ENCODE measurements around the gene PWWP2A. TPM values are rescaled to one million over a fixed set of nuclear protein-coding genes. Genes with fewer than 3 reads are reported as not detected.

The PWWP2A gene
- total RNA-seq, 1 experiment from 2014 or later, result 82.4 TPM

DNA sequence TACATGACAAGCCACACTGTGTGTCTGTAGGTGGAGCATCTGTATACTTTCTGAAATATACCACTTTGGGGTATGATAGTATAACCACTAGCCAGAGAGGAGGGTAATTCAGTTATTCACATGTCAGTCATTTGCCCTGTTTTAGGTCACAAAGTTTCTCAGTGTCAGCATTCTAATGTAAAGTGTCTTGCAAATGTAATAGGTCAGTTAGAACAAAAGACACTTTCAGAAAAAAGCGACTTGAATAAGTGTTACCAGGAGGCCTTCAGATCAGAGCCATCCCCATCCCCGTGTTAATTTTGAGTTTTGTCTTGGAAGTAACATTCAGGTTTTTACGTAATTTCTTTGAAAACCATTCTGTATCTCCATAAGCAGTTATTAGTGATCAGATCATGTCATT is 76.6 kb downstream of the PWWP2A start:
- in situ Hi-C loops (cut with HindIII; ENCODE audit: low sequenced_read_pairs), result no loop called here
- no peak for DNase-seq (ENCODE audit: low spot score)

Other genes with a start within 250 kb of the PWWP2A start
- gene ADRA1B, start 203.0 kb downstream of the PWWP2A start, total RNA-seq (2014; rRNA removed; shearing (Covaris generic)), result 41.4 and 46.5 TPM in 2 replicates
- 35.6 and 47.2 TPM in 2 replicates for gene TTC1, start 110.3 kb downstream of the PWWP2A start, total RNA-seq (2014; rRNA removed; shearing (Covaris generic))
- 1.3 and 5.0 TPM in 2 replicates for gene FABP6, start 110.1 kb upstream of the PWWP2A start, total RNA-seq (2014; rRNA removed; shearing (Covaris generic))
- gene CCNJL, start 193.1 kb upstream of the PWWP2A start, total RNA-seq (2014; rRNA removed; shearing (Covaris generic)), result 3.1 and 5.4 TPM in 2 replicates

Data from G401 (cell line).